ENCODE measurements around the gene LIN7A.

DNA sequence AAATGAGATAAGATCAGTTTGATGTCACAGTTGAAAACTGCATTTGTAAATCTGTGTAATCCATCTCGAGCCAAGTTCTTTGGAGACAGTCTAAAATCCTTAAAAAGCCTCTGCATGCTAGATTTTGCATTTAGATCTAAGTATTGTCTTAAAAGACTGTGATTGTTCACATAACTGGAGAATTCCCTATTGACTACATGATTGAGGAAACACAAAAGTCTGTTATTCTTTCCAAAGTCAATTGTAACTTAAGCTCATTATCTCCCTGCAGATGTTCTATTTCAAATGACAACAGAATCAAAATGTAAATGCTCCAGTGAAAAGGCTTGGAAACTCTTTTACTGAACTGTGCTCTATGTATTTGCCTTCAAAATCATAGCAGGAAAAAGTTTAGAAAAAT, 143.2 kb downstream of the LIN7A start:
- no peak for TF ChIP-seq POLR2AphosphoS5 (IDR thresholded peaks at IDR 0.05)
- TF ChIP-seq POLR2A (IDR thresholded peaks at IDR 0.05; ENCODE audit: low read depth) = no peak

All from esophagus muscularis mucosa (tissue), 2 donors.